WTC11 (cell line): Measurements from ENCODE around the gene PTPN2. TPM values are rescaled to one million over a fixed set of nuclear protein-coding genes. Genes with fewer than 3 reads are reported as not detected.

ENCODE experiments used
- ATAC-seq: fragments of 200-7000 bp; cut with Tn5 transposase; 2 replicates; pipeline ENCODE4 v1.10.0; 2021; ENCODE audit warnings: mild to moderate bottlenecking, moderate library complexity
- CTCF ChIA-PET: fragments of 300-600 bp; sonication (Branson Sonifier 250); formaldehyde crosslinking; loops from one replicate; lab custom pipeline; 2021; ENCODE audit warnings: antibody characterized with exemption; lab: Charles Lee
- POLR2A ChIA-PET: fragments of 350-600 bp; sonication (Branson Sonifier 250); formaldehyde crosslinking; loops from one replicate; lab custom pipeline; 2021; ENCODE audit warnings: antibody characterized with exemption; lab: Charles Lee
- DNase-seq: peaks from one replicate; pipeline ENCODE4 v3.0.0; 2021; ENCODE audit warnings: low spot score
- H3K27ac Mint-ChIP-seq: 2 replicates; pipeline ENCODE4 v1.8.0; 2021; ENCODE audit warnings: mixed read lengths
- H3K27me3 Mint-ChIP-seq: 2 replicates; pipeline ENCODE4 v1.8.0; 2021; ENCODE audit warnings: low read depth, mild to moderate bottlenecking, moderate library complexity, mixed read lengths
- H3K36me3 Mint-ChIP-seq: 2 replicates; pipeline ENCODE4 v1.8.0; 2021; ENCODE audit warnings: mixed read lengths
- H3K4me1 Mint-ChIP-seq: 2 replicates; pipeline ENCODE4 v1.8.0; 2022; ENCODE audit warnings: mixed read lengths
- H3K4me3 Mint-ChIP-seq: 2 replicates; pipeline ENCODE4 v1.8.0; 2021; ENCODE audit warnings: mild to moderate bottlenecking, moderate library complexity, mixed read lengths
- H3K9me3 Mint-ChIP-seq: 2 replicates; pipeline ENCODE4 v1.8.0; 2021; ENCODE audit warnings: mixed read lengths
- ATF3 ChIP-seq: sonication (generic); formaldehyde crosslinking; conservative IDR thresholded peaks from 2 replicates; pipeline ENCODE4 v1.8.1; 2022; ENCODE audit warnings: mild to moderate bottlenecking, missing genetic modification reagents
- CREM ChIP-seq: sonication (generic); formaldehyde crosslinking; IDR thresholded peaks from 2 replicates; pipeline ENCODE4 v1.8.1; 2022; ENCODE audit warnings: mild to moderate bottlenecking, missing genetic modification reagents, moderate library complexity
- EMX1 ChIP-seq: fragments of 250-450 bp; sonication (Bioruptor Pico); IDR thresholded peaks from 2 replicates; pipeline ENCODE4 v1.8.0; 2021; ENCODE audit warnings: mild to moderate bottlenecking
- ESRRA ChIP-seq: sonication (generic); formaldehyde crosslinking; IDR thresholded peaks from 2 replicates; pipeline ENCODE4 v1.8.1; 2022; ENCODE audit warnings: mild to moderate bottlenecking, missing genetic modification reagents, borderline replicate concordance
- FOXK1 ChIP-seq: sonication (generic); formaldehyde crosslinking; IDR thresholded peaks from 2 replicates; pipeline ENCODE4 v1.8.0; 2022; ENCODE audit warnings: mild to moderate bottlenecking, moderate library complexity, missing genetic modification reagents
- GTF2I ChIP-seq: fragments of 250-450 bp; sonication (Bioruptor Pico); conservative IDR thresholded peaks from 2 replicates; pipeline ENCODE4 v1.4.0; 2021; ENCODE audit warnings: mild to moderate bottlenecking
- IRF1 ChIP-seq: sonication (generic); formaldehyde crosslinking; IDR thresholded peaks from 2 replicates; pipeline ENCODE4 v1.8.0; 2023; ENCODE audit warnings: missing genetic modification reagents
- MYBL2 ChIP-seq: sonication (generic); formaldehyde crosslinking; IDR thresholded peaks from 2 replicates; pipeline ENCODE4 v1.8.1; 2023; ENCODE audit warnings: mild to moderate bottlenecking, moderate library complexity, missing genetic modification reagents
- NFATC4 ChIP-seq: fragments of 250-450 bp; sonication (Bioruptor Pico); IDR thresholded peaks from 2 replicates; pipeline ENCODE4 v1.9.0; 2021; ENCODE audit warnings: mild to moderate bottlenecking
- NR2C2 ChIP-seq: sonication (generic); formaldehyde crosslinking; IDR thresholded peaks from 2 replicates; pipeline ENCODE4 v1.8.0; 2022; ENCODE audit warnings: mild to moderate bottlenecking, missing genetic modification reagents
- PRRX2 ChIP-seq: fragments of 250-450 bp; sonication (Bioruptor Pico); IDR thresholded peaks from 2 replicates; pipeline ENCODE4 v1.8.0; 2021; ENCODE audit warnings: mild to moderate bottlenecking
- TEAD1 ChIP-seq: sonication (generic); formaldehyde crosslinking; IDR thresholded peaks from 2 replicates; pipeline ENCODE4 v1.8.0; 2022; ENCODE audit warnings: mild to moderate bottlenecking, missing genetic modification reagents
- USF1 ChIP-seq: sonication (generic); formaldehyde crosslinking; IDR thresholded peaks from 2 replicates; pipeline ENCODE4 v1.8.0; 2022; ENCODE audit warnings: mild to moderate bottlenecking, missing genetic modification reagents
- ZBTB21 ChIP-seq: sonication (generic); formaldehyde crosslinking; IDR thresholded peaks from 2 replicates; pipeline ENCODE4 v1.8.1; 2023; ENCODE audit warnings: mild to moderate bottlenecking, missing genetic modification reagents, borderline replicate concordance
- ZNF263 ChIP-seq: sonication (generic); formaldehyde crosslinking; IDR thresholded peaks from 2 replicates; pipeline ENCODE4 v1.8.1; 2022; ENCODE audit warnings: low read depth, mild to moderate bottlenecking, moderate library complexity, missing genetic modification reagents
- ZNF425 ChIP-seq: fragments of 250-450 bp; sonication (Bioruptor Pico); conservative IDR thresholded peaks from 2 replicates; pipeline ENCODE4 v1.9.0; 2021; ENCODE audit warnings: mild to moderate bottlenecking
- total RNA-seq: library from RNA; stranded (reverse); gene quantifications from 3 replicates; pipeline ENCODE4 v1.2.3, GENCODE V29; 2021
- TF ChIP-seq, protein P1 (sequence below): sonication (generic); formaldehyde crosslinking; IDR thresholded peaks from 2 replicates; pipeline ENCODE4 v1.8.1; 2023; ENCODE audit warnings: mild to moderate bottlenecking, moderate library complexity, missing genetic modification reagents
- TF ChIP-seq, protein P2 (sequence below): sonication (generic); formaldehyde crosslinking; IDR thresholded peaks from 2 replicates; pipeline ENCODE4 v1.8.1; 2023; ENCODE audit warnings: mild to moderate bottlenecking, missing genetic modification reagents, moderate library complexity
- TF ChIP-seq, protein P3 (sequence below): sonication (generic); formaldehyde crosslinking; IDR thresholded peaks from 2 replicates; pipeline ENCODE4 v1.8.1; 2022; ENCODE audit warnings: mild to moderate bottlenecking, missing genetic modification reagents, moderate library complexity, borderline replicate concordance
- TF ChIP-seq, protein P4 (sequence below): sonication (generic); formaldehyde crosslinking; IDR thresholded peaks from 2 replicates; pipeline ENCODE4 v1.8.0; 2022; ENCODE audit warnings: missing genetic modification reagents

Gene PTPN2
- total RNA-seq, 1 experiment from 2014 or later: 37.7 TPM

- Mint-ChIP-seq H3K27ac (no peak overlapping the region), H3K27me3 (peaks cover 2% of the 10 kb centered on the region; the same call in 1 of the 2 replicates), H3K4me3 (no peak overlapping the region), H3K9me3 (peaks cover 16% of the 10 kb centered on the region), H3K36me3 (0 out of 2 replicates have a peak, but pooled peaks cover 4% of the 10 kb centered on the region), H3K4me1 (peaks cover 35% of the 10 kb centered on the region)
- ATAC-seq (no peak), DNase-seq (no peak)
- ChIA-PET CTCF (interaction anchor here (0.5 to 3.3 kb wide), 13 partner anchors 14 to 474 kb away, joined by 3 to 30 read pairs (median 4); no protein-coding TSS in a partner anchor), POLR2A (no interaction called here)
- TF ChIP-seq, protein P1, sequence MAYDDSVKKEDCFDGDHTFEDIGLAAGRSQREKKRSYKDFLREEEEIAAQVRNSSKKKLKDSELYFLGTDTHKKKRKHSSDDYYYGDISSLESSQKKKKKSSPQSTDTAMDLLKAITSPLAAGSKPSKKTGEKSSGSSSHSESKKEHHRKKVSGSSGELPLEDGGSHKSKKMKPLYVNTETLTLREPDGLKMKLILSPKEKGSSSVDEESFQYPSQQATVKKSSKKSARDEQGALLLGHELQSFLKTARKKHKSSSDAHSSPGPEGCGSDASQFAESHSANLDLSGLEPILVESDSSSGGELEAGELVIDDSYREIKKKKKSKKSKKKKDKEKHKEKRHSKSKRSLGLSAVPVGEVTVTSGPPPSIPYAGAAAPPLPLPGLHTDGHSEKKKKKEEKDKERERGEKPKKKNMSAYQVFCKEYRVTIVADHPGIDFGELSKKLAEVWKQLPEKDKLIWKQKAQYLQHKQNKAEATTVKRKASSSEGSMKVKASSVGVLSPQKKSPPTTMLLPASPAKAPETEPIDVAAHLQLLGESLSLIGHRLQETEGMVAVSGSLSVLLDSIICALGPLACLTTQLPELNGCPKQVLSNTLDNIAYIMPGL: no peak
- TF ChIP-seq FOXK1 (CRISPR knock-in tag): no peak
- no peak for TF ChIP-seq ZNF425 (CRISPR knock-in tag)
- TF ChIP-seq, protein P2, sequence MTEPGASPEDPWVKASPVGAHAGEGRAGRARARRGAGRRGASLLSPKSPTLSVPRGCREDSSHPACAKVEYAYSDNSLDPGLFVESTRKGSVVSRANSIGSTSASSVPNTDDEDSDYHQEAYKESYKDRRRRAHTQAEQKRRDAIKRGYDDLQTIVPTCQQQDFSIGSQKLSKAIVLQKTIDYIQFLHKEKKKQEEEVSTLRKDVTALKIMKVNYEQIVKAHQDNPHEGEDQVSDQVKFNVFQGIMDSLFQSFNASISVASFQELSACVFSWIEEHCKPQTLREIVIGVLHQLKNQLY (CRISPR knock-in tag): no peak
- TF ChIP-seq CREM (CRISPR knock-in tag): no peak
- no peak for TF ChIP-seq TEAD1 (CRISPR knock-in tag)
- no peak for TF ChIP-seq ATF3 (CRISPR knock-in tag)
- no peak for TF ChIP-seq PRRX2 (CRISPR knock-in tag)
- no peak for TF ChIP-seq GTF2I (CRISPR knock-in tag)
- TF ChIP-seq, protein P3, sequence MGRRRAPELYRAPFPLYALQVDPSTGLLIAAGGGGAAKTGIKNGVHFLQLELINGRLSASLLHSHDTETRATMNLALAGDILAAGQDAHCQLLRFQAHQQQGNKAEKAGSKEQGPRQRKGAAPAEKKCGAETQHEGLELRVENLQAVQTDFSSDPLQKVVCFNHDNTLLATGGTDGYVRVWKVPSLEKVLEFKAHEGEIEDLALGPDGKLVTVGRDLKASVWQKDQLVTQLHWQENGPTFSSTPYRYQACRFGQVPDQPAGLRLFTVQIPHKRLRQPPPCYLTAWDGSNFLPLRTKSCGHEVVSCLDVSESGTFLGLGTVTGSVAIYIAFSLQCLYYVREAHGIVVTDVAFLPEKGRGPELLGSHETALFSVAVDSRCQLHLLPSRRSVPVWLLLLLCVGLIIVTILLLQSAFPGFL (CRISPR knock-in tag): no peak
- no peak for TF ChIP-seq ZNF263 (CRISPR knock-in tag)
- TF ChIP-seq, protein P4, sequence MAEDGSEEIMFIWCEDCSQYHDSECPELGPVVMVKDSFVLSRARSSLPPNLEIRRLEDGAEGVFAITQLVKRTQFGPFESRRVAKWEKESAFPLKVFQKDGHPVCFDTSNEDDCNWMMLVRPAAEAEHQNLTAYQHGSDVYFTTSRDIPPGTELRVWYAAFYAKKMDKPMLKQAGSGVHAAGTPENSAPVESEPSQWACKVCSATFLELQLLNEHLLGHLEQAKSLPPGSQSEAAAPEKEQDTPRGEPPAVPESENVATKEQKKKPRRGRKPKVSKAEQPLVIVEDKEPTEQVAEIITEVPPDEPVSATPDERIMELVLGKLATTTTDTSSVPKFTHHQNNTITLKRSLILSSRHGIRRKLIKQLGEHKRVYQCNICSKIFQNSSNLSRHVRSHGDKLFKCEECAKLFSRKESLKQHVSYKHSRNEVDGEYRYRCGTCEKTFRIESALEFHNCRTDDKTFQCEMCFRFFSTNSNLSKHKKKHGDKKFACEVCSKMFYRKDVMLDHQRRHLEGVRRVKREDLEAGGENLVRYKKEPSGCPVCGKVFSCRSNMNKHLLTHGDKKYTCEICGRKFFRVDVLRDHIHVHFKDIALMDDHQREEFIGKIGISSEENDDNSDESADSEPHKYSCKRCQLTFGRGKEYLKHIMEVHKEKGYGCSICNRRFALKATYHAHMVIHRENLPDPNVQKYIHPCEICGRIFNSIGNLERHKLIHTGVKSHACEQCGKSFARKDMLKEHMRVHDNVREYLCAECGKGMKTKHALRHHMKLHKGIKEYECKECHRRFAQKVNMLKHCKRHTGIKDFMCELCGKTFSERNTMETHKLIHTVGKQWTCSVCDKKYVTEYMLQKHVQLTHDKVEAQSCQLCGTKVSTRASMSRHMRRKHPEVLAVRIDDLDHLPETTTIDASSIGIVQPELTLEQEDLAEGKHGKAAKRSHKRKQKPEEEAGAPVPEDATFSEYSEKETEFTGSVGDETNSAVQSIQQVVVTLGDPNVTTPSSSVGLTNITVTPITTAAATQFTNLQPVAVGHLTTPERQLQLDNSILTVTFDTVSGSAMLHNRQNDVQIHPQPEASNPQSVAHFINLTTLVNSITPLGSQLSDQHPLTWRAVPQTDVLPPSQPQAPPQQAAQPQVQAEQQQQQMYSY (CRISPR knock-in tag): no peak
- no peak for TF ChIP-seq NFATC4 (CRISPR knock-in tag)
- no peak for TF ChIP-seq MYBL2 (CRISPR knock-in tag)
- TF ChIP-seq EMX1 (CRISPR knock-in tag): no peak
- no peak for TF ChIP-seq ZBTB21 (CRISPR knock-in tag)
- no peak for TF ChIP-seq IRF1 (CRISPR knock-in tag)
- TF ChIP-seq NR2C2: no peak
- TF ChIP-seq ESRRA (CRISPR knock-in tag): no peak
- TF ChIP-seq USF1 (CRISPR knock-in tag): no peak
Measured at GRCh38 chr18:12886498-12887126, 2.6 kb upstream of the PTPN2 start.
